SK-N-SH (cell line): ENCODE measurements around the gene TSSC4. TPM values are rescaled to one million over a fixed set of nuclear protein-coding genes. Genes with fewer than 3 reads are reported as not detected.

Experiments used
- CTCF ChIA-PET: fragments of 300-600, 350-600 bp; formaldehyde crosslinking; extraction: SDS; loops from one replicate; lab custom pipeline; 2021; lab: Yijun Ruan, JAX
- POLR2A ChIA-PET: fragments of 350-600 bp; sonication (Branson Sonifier 250); formaldehyde crosslinking; extraction: SDS; loops from one replicate; lab custom pipeline; 2020; ENCODE audit warnings: antibody characterized with exemption, inconsistent platforms; lab: Yijun Ruan, JAX
- DNase-seq: peaks from one replicate; pipeline ENCODE4 v3.0.0; 2012
- H2AFZ ChIP-seq: fragments of 200-600 bp; sonication (generic); 2 replicates; pipeline ENCODE4 v1.8.1; 2016; ENCODE audit warnings: antibody characterized with exemption, mild to moderate bottlenecking, low read depth
- H3F3A ChIP-seq: fragments of 200-600 bp; sonication (generic); replicated peaks from 2 replicates; pipeline ENCODE3; 2016; ENCODE audit warnings: antibody characterized with exemption, mild to moderate bottlenecking; ENCODE audit not compliant: insufficient read depth
- H3K27ac ChIP-seq, 2 experiments: fragments of 200-500 bp in 1 of 2; fragments of 200-600 bp in 1 of 2; sonication (Bioruptor generic) in 1 of 2; sonication (generic), shearing (Covaris generic) in 1 of 2; 2 replicates each; pipeline versions ENCODE4 v1.5.1 to v1.6.1; 2014 to 2016; ENCODE audit warnings: low read depth in 2 of 2, inconsistent platforms in 1 of 2, low read length in 1 of 2, mild to moderate bottlenecking in 1 of 2, mixed read lengths in 1 of 2
- H3K27me3 ChIP-seq: fragments of 200-600 bp; sonication (generic), shearing (Covaris generic); 2 replicates; pipeline ENCODE4 v1.6.1; 2016; ENCODE audit warnings: mixed run types; ENCODE audit not compliant: insufficient read depth
- H3K36me3 ChIP-seq, 2 experiments: fragments of 200-500 bp in 1 of 2; fragments of 200-600 bp in 1 of 2; sonication (Bioruptor generic) in 1 of 2; sonication (generic) in 1 of 2; replicated peaks in 1 of 2; 2 replicates each; pipeline versions ENCODE3 to v1.5.1; 2014 to 2016; ENCODE audit warnings: low read length in 1 of 2, mild to moderate bottlenecking in 1 of 2; ENCODE audit not compliant: insufficient read depth in 2 of 2, control insufficient read depth in 1 of 2
- H3K4me1 ChIP-seq, 2 experiments: fragments of 200-500 bp in 1 of 2; fragments of 200-600 bp in 1 of 2; sonication (Bioruptor generic) in 1 of 2; sonication (generic), shearing (Covaris generic) in 1 of 2; 2 replicates each; pipeline versions ENCODE4 v1.5.1 to v1.6.1; 2014 to 2016; ENCODE audit warnings: low read depth in 1 of 2, low read length in 1 of 2, mixed run types in 1 of 2; ENCODE audit not compliant: insufficient read depth in 2 of 2, control insufficient read depth in 1 of 2
- H3K4me2 ChIP-seq: fragments of 200-600 bp; sonication (generic), shearing (Covaris generic); 2 replicates; pipeline ENCODE4 v1.6.1; 2017; ENCODE audit warnings: mixed run types
- H3K4me3 ChIP-seq, 2 experiments: fragments of 200-500 bp in 1 of 2; fragments of 200-600 bp in 1 of 2; sonication (Bioruptor generic) in 1 of 2; sonication (generic), shearing (Covaris generic) in 1 of 2; 2 replicates each; pipeline versions ENCODE4 v1.5.1 to v1.8.1; 2014 to 2016; ENCODE audit warnings: low read depth in 2 of 2, inconsistent platforms in 1 of 2, low read length in 1 of 2, mild to moderate bottlenecking in 1 of 2, mixed read lengths in 1 of 2, moderate library complexity in 1 of 2
- H3K79me2 ChIP-seq: fragments of 200-600 bp; sonication (generic); 2 replicates; pipeline ENCODE4 v1.8.1; 2017; ENCODE audit warnings: mild to moderate bottlenecking; ENCODE audit not compliant: insufficient read depth
- H3K9ac ChIP-seq: fragments of 200-600 bp; sonication (generic); 2 replicates; pipeline ENCODE4 v1.6.1; 2017; ENCODE audit warnings: mixed run types
- H3K9me2 ChIP-seq: fragments of 200-600 bp; sonication (generic); 2 replicates; pipeline ENCODE4 v1.6.1; 2017; ENCODE audit warnings: mixed run types
- H3K9me3 ChIP-seq: fragments of 200-600 bp; sonication (generic); 2 replicates; pipeline ENCODE4 v1.6.1; 2017; ENCODE audit warnings: mixed run types, mild to moderate bottlenecking, moderate library complexity
- H4K20me1 ChIP-seq: fragments of 200-600 bp; sonication (generic); 2 replicates; pipeline ENCODE4 v1.6.1; 2017; ENCODE audit warnings: mild to moderate bottlenecking, mixed run types; ENCODE audit not compliant: insufficient read depth
- EP300 ChIP-seq, 2 experiments: IDR thresholded peaks; 2 replicates each; pipeline versions ENCODE4 v1.4.0 to v1.6.1; 2012; ENCODE audit warnings: borderline replicate concordance in 1 of 2, low read depth in 1 of 2, low read length in 1 of 2
- EZH2phosphoT487 ChIP-seq: fragments of 200-600 bp; sonication (generic); IDR thresholded peaks from 2 replicates; pipeline ENCODE4 v1.6.1; 2017; ENCODE audit warnings: low read depth, mixed run types, mild to moderate bottlenecking, antibody characterized with exemption, moderate library complexity, borderline replicate concordance
- FOXJ3 ChIP-seq: sonication (generic); formaldehyde crosslinking; IDR thresholded peaks from 2 replicates; pipeline ENCODE4 v1.5.1; 2020; ENCODE audit warnings: mild to moderate bottlenecking, missing genetic modification reagents
- FOXM1 ChIP-seq: IDR thresholded peaks from 2 replicates; pipeline ENCODE4 v1.4.0; 2012; ENCODE audit warnings: low read depth, mild to moderate bottlenecking
- GATA2 ChIP-seq: sonication (generic); formaldehyde crosslinking; IDR thresholded peaks from 2 replicates; pipeline ENCODE4 v1.5.0; 2020; ENCODE audit warnings: mild to moderate bottlenecking, missing genetic modification reagents
- POLR2AphosphoS5 ChIP-seq: IDR thresholded peaks from 2 replicates; pipeline ENCODE4 v1.6.1; 2012; ENCODE audit warnings: low read depth, low read length
- SMC3 ChIP-seq: IDR thresholded peaks from 2 replicates; pipeline ENCODE4 v1.6.1; 2012; ENCODE audit warnings: low read depth, low read length, improper control_type of control experiment
- TEAD4 ChIP-seq: IDR thresholded peaks from 2 replicates; pipeline ENCODE4 v1.4.0; 2012; ENCODE audit warnings: mild to moderate bottlenecking, borderline replicate concordance; ENCODE audit not compliant: insufficient read depth
- YY1 ChIP-seq: IDR thresholded peaks from 2 replicates; pipeline ENCODE4 v1.4.0; 2012; ENCODE audit warnings: low read depth, mild to moderate bottlenecking
- WGBS: methylation state at CpG from one replicate; pipeline ENCODE4 v1.1.6; 2017; ENCODE audit warnings: low lambda C conversion rate; 5-methylcytosine and 5-hydroxymethylcytosine counted together
- polyA plus RNA-seq, 3 experiments: library from polyadenylated mRNA; depleted of rRNA; stranded (reverse); fragments of >200 nt; gene quantifications; 2 replicates each; pipeline ENCODE4 v1.2.3, GENCODE V29; 2012
- TF ChIP-seq, protein P1 (sequence below): fragments of 200-600 bp; sonication (generic); IDR thresholded peaks from 2 replicates; pipeline ENCODE4 v1.6.1; 2017; ENCODE audit warnings: antibody characterized with exemption, mild to moderate bottlenecking, moderate library complexity

TSSC4 gene
- polyA plus RNA-seq, 1 of the 3 experiments (the other 2 are of a cell fraction) = 45.1 TPM

DNA sequence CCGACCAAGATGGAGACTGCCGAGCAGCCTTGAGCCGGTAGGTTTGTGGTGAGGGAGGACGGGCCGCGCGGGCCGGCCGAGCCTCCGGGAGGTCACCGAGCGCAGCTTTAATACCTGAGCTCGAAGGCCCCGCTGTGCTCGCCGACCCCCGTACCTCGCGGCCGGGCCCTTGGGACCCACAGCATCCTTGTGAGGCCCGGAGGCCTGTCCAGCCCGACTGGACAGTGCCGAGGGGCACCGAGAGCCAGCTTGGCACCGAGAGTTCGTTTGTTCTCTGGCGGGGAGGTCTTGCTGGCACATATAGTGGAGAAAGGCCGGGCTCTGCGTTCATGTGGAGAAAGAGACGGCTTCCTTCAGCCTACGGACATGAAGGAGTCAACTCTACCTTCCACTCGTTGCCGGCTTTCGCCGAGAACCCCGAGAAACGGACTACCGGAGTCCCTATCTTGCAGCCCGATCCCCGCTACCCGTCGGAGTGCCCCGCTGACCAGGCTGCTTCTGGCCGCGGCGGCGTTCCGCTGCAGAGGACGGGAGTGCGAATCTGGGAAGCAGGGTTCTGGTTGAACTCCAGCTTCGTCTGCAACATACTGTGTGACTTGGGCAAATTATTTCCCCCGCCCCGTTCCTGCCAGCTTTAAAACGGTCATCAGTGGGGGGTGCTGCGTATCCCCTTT is 349 bp downstream of the TSSC4 start:
- no peaks in the 10 kb centered on the region for H3K27me3 ChIP-seq
- H3K9ac ChIP-seq = peak overlapping the region; percentile 98
- no peaks in the 10 kb centered on the region for H3K9me3 ChIP-seq
- peaks cover 10% of the 10 kb centered on the region for H3F3A ChIP-seq
- TF ChIP-seq EZH2phosphoT487 (no peak), POLR2AphosphoS5 (no peak), YY1 (peak; percentile 91)
- H3K9me2 ChIP-seq = no peaks in the 10 kb centered on the region
- CTCF ChIA-PET = interaction anchor here (0.5 to 9.9 kb wide), 21 partner anchors 8 to 568 kb away, joined by 3 to 166 read pairs (median 5); partner anchors contain the start of genes C11orf21, CD81 and TSPAN32
- peak overlapping the region; percentile 99 for H3K4me2 ChIP-seq
- H2AFZ ChIP-seq = peak overlapping the region; percentile 42; the same call in 1 of the 2 replicates
- H3K27ac ChIP-seq = peak overlapping the region; percentile 84 to 91
- peaks cover 8 to 41% of the 10 kb centered on the region in 2 experiments for H3K36me3 ChIP-seq
- POLR2A ChIA-PET = interaction anchor here (0.6 to 3.0 kb wide), 10 partner anchors 18 to 484 kb away, joined by 3 to 22 read pairs (median 4); partner anchors contain the start of genes CD81 and CDKN1C
- H3K4me1 ChIP-seq = peaks cover 10 to 23% of the 10 kb centered on the region in 2 experiments; a peak in 2 of 4 replicates
- H3K4me3 ChIP-seq = peak overlapping the region; percentile 99 to 100
- 0% methylated on average over 33 of the region's 55 CpGs for WGBS
- H3K79me2 ChIP-seq = peaks cover 30% of the 10 kb centered on the region
- no peak for DNase-seq
- H4K20me1 ChIP-seq = no peaks in the 10 kb centered on the region

DNA sequence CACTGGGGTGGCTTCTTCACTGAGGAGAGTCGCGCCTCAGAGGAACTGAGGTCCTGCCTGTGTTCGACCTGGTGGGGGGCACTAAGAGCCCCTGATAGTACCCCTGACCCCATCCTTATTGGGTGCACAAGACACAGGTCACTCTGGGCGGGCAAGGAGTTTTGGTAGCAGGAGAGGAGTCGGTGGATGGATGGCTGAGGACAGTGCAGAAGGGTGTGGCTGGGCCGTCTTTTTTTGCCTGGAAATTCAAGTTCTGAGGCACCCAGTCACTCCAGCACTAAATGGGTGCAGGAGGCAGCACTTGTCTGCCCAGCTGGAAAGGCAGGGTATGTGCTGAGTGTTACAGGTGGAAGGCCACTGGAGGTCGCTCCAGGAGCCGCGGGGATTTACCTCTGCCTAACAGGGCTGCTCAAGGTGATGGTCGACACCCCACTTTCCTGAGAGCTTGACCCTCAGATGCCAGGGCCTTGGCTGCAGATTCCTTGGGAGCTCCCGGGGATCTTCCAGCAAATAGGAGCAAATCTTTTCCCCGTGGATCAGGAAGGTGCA is 960 bp downstream of the TSSC4 start:
- Histone ChIP-seq H4K20me1 (no peaks in the 10 kb centered on the region), H3K9ac (peak overlapping the region; percentile 98), H3K4me2 (peak overlapping the region; percentile 99), H3K4me1 (peaks cover 10 to 23% of the 10 kb centered on the region in 2 experiments; a peak in 2 of 4 replicates), H3K27ac (peak overlapping the region; percentile 84 to 91; a peak in 2 of 4 replicates), H3K36me3 (peaks cover 5 to 35% of the 10 kb centered on the region in 2 experiments), H3K9me3 (no peaks in the 10 kb centered on the region), H3K27me3 (no peaks in the 10 kb centered on the region), H3K9me2 (no peaks in the 10 kb centered on the region), H2AFZ (no peak overlapping the region), H3K79me2 (peaks cover 30% of the 10 kb centered on the region), H3F3A (peaks cover 10% of the 10 kb centered on the region), H3K4me3 (peak overlapping the region; percentile 99 to 100)
- ChIA-PET CTCF (interaction anchor here (0.5 to 9.9 kb wide), 9 partner anchors 14 to 1169 kb away, joined by 3 to 166 read pairs (median 5); partner anchors contain the start of genes C11orf21 and TSPAN32), POLR2A (interaction anchor here (0.6 to 3.0 kb wide), 5 partner anchors 20 to 209 kb away, joined by 3 to 22 read pairs (median 6); partner anchors contain the start of gene CD81)
- WGBS = 13% methylated on average over 10 of the region's 12 CpGs
- no peak for TF ChIP-seq FOXM1
- TF ChIP-seq, protein P1, sequence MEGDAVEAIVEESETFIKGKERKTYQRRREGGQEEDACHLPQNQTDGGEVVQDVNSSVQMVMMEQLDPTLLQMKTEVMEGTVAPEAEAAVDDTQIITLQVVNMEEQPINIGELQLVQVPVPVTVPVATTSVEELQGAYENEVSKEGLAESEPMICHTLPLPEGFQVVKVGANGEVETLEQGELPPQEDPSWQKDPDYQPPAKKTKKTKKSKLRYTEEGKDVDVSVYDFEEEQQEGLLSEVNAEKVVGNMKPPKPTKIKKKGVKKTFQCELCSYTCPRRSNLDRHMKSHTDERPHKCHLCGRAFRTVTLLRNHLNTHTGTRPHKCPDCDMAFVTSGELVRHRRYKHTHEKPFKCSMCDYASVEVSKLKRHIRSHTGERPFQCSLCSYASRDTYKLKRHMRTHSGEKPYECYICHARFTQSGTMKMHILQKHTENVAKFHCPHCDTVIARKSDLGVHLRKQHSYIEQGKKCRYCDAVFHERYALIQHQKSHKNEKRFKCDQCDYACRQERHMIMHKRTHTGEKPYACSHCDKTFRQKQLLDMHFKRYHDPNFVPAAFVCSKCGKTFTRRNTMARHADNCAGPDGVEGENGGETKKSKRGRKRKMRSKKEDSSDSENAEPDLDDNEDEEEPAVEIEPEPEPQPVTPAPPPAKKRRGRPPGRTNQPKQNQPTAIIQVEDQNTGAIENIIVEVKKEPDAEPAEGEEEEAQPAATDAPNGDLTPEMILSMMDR = peak; percentile 25; the same call in 1 of the 2 replicates
- DNase-seq = no peak

DNA sequence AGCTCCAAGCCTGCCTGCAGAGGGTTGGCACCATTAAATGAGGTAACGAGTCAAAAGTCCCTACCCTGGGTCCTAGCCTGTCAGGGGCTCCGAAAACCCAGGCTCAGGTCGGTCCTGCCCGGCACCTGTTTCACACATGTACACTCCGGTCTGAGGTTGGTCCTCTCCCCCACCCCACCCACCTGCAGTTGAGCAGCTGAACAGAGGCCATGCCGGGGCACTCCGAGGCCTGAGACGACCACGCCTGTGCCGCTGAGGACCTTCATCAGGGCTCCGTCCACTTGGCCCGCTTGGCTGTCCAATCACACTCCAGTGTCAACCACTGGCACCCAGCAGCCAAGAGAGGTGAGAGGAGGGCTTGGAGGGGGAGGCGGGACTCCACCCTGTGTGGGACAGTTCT is 1.6 kb downstream of the TSSC4 start:
- Histone ChIP-seq H3K27me3 (no peaks in the 10 kb centered on the region), H3K4me2 (peak overlapping the region; percentile 99), H3K79me2 (peaks cover 30% of the 10 kb centered on the region), H4K20me1 (no peaks in the 10 kb centered on the region), H2AFZ (no peak overlapping the region), H3K9me2 (no peaks in the 10 kb centered on the region), H3K9me3 (no peaks in the 10 kb centered on the region), H3F3A (peaks cover 10% of the 10 kb centered on the region), H3K4me3 (peak overlapping the region; percentile 99 to 100; a peak in 3 of 4 replicates), H3K27ac (no peak overlapping the region), H3K4me1 (peaks cover 10 to 23% of the 10 kb centered on the region in 2 experiments; a peak in 2 of 4 replicates), H3K9ac (peak overlapping the region; percentile 98; the same call in 1 of the 2 replicates), H3K36me3 (peaks cover 3 to 30% of the 10 kb centered on the region in 2 experiments)
- no peak for TF ChIP-seq FOXJ3 (CRISPR knock-in tag)
- TF ChIP-seq TEAD4 = no peak
- no peak for TF ChIP-seq GATA2
- no peak for TF ChIP-seq SMC3
- no peak for TF ChIP-seq EP300 (IDR thresholded peaks at IDR 0.05; ENCODE audit: borderline replicate concordance in 1 of 2, low read depth in 1 of 2, low read length in 1 of 2)
- ChIA-PET CTCF (interaction anchor here (0.7 to 9.9 kb wide), 5 partner anchors 17 to 1170 kb away, joined by 3 to 166 read pairs (median 28); no protein-coding TSS in a partner anchor), POLR2A (interaction anchor here (2.7 to 3.0 kb wide), 2 partner anchors 25 to 208 kb away, joined by 17 to 22 read pairs; partner anchors contain the start of gene CD81)
- DNase-seq = no peak
- 81% methylated on average over 2 of the region's 13 CpGs for WGBS
